K562 (cell line): Measurements from ENCODE around the gene SLX4IP. TPM values are rescaled to one million over a fixed set of nuclear protein-coding genes. Genes with fewer than 3 reads are reported as not detected.

Experiments
- ATAC-seq: fragments of 200-7000 bp; cut with Tn5 transposase; 3 replicates; pipeline ENCODE4 v1.9.1; 2020; ENCODE audit warnings: moderate library complexity
- BruUV-seq: library from RNA; stranded (reverse); fragments of 400-500 nt; replicated peaks from 2 replicates; lab custom pipeline; 2021; lab: Mats Ljungman, UMichigan
- CTCF ChIA-PET: fragments of 300-600 bp; formaldehyde crosslinking; extraction: SDS; loops from one replicate; lab custom pipeline; 2021; ENCODE audit warnings: low intra/inter-chr PET ratio; lab: Yijun Ruan, JAX
- POLR2A ChIA-PET: fragments of 300-600, 350-650 bp; sonication (Branson Sonifier 250); formaldehyde crosslinking; extraction: SDS; loops from one replicate; lab custom pipeline; 2021; ENCODE audit warnings: antibody characterized with exemption, inconsistent platforms; lab: Yijun Ruan, JAX
- DNase-seq, 4 experiments: peaks; one replicate each; pipeline versions ENCODE4 v3.0.0 to v3.0.0-alpha.2; 2011 to 2018; ENCODE audit warnings: low spot score in 3 of 4, mixed read lengths in 3 of 4; ENCODE audit errors: extremely low read depth in 1 of 4
- FAIRE-seq: peaks from 2 replicates; lab custom pipeline; 2011; peaks lifted over from hg19 to GRCh38; lab: Jason Lieb, UNC
- H2AFZ ChIP-seq: 2 replicates; pipeline ENCODE4 v1.6.0; 2011; ENCODE audit warnings: low read depth, low read length, control low read depth, inconsistent platforms
- H3K27ac ChIP-seq: fragments of 200-600 bp; 3 replicates; pipeline ENCODE4 v1.8.0; 2011; ENCODE audit warnings: low read depth, mild to moderate bottlenecking, control low read depth, inconsistent platforms, low read length, moderate library complexity, mixed read lengths; ENCODE audit errors: extremely low read depth
- H3K27me3 ChIP-seq, 2 experiments: fragments of 300-600 bp in 1 of 2; 2 replicates in 1 of 2; 3 replicates in 1 of 2; pipeline versions ENCODE4 v1.6.0 to v1.8.0; 2011; ENCODE audit warnings: inconsistent platforms in 2 of 2, low read length in 2 of 2, mild to moderate bottlenecking in 1 of 2, mixed read lengths in 1 of 2, moderate library complexity in 1 of 2; ENCODE audit not compliant: control insufficient read depth in 2 of 2, insufficient read depth in 2 of 2
- H3K36me3 ChIP-seq: fragments of 300-600 bp; 3 replicates; pipeline ENCODE4 v1.8.0; 2011; ENCODE audit warnings: mild to moderate bottlenecking, low read length, inconsistent platforms; ENCODE audit not compliant: control insufficient read depth, insufficient read depth
- H3K4me1 ChIP-seq, 2 experiments: fragments of 200-600 bp in 1 of 2; replicated peaks in 1 of 2; 2 replicates in 1 of 2; 3 replicates in 1 of 2; pipeline versions ENCODE4 v1.5.1 to v1.8.0; 2011; ENCODE audit warnings: inconsistent platforms in 2 of 2, low read length in 2 of 2, mild to moderate bottlenecking in 1 of 2, mixed read lengths in 1 of 2, moderate library complexity in 1 of 2; ENCODE audit not compliant: control insufficient read depth in 2 of 2, insufficient read depth in 2 of 2
- H3K4me2 ChIP-seq: 2 replicates; pipeline ENCODE4 v1.6.1; 2011; ENCODE audit warnings: low read length, control low read depth, inconsistent platforms, mixed read lengths; ENCODE audit not compliant: insufficient read depth
- H3K4me3 ChIP-seq: fragments of 200-600 bp; sonication (generic), shearing (Covaris generic); 2 replicates; pipeline ENCODE4 v1.5.1; 2016; ENCODE audit warnings: control low read depth, inconsistent platforms
- H3K79me2 ChIP-seq: fragments of 200-600 bp; 3 replicates; pipeline ENCODE4 v1.8.0; 2011; ENCODE audit warnings: low read length, inconsistent platforms; ENCODE audit not compliant: control insufficient read depth, insufficient read depth
- H3K9ac ChIP-seq, 2 experiments: 2 replicates each; pipeline versions ENCODE4 v1.6.0 to v1.6.1; 2011; ENCODE audit warnings: low read depth in 2 of 2, low read length in 2 of 2, control low read depth in 1 of 2, inconsistent platforms in 1 of 2, mild to moderate bottlenecking in 1 of 2, mixed read lengths in 1 of 2; ENCODE audit not compliant: insufficient read depth in 1 of 2
- H3K9me1 ChIP-seq: one replicate; pipeline ENCODE4 v1.6.0; 2011; ENCODE audit warnings: inconsistent platforms, mild to moderate bottlenecking, low read length, moderate library complexity; ENCODE audit not compliant: control insufficient read depth, insufficient read depth
- H3K9me3 ChIP-seq: replicated peaks from 2 replicates; pipeline ENCODE4 v1.5.1; 2011; ENCODE audit warnings: low read depth, low read length, inconsistent platforms; ENCODE audit not compliant: control insufficient read depth, insufficient read depth
- H4K20me1 ChIP-seq: replicated peaks from 2 replicates; pipeline ENCODE4 v1.6.1; 2011; ENCODE audit warnings: low read length, inconsistent platforms, mixed read lengths; ENCODE audit not compliant: control insufficient read depth, insufficient read depth
- HOXB6 ChIP-seq: fragments of 250-450 bp; sonication (Bioruptor Pico); IDR thresholded peaks from 2 replicates; pipeline ENCODE4 v1.5.1; 2022; ENCODE audit warnings: mild to moderate bottlenecking, borderline replicate concordance
- IRF9 ChIP-seq: fragments of 450-650 bp; IDR thresholded peaks from 2 replicates; pipeline ENCODE4 v1.6.1; 2016; ENCODE audit warnings: missing biosample characterization, missing genetic modification characterization
- MAFF ChIP-seq: IDR thresholded peaks from 2 replicates; pipeline ENCODE4 v1.6.1; 2012; ENCODE audit warnings: low read length, improper control_type of control experiment
- NCOA1 ChIP-seq: fragments of 450-650 bp; IDR thresholded peaks from 2 replicates; pipeline ENCODE4 v1.6.1; 2016; ENCODE audit warnings: low read depth
- NR4A1 ChIP-seq, 2 experiments: fragments of 250-450 bp in 1 of 2; fragments of 450-650 bp in 1 of 2; sonication (Bioruptor Pico) in 1 of 2; IDR thresholded peaks; 2 replicates each; pipeline versions ENCODE4 v1.4.0 to v1.6.1; 2016 to 2020; ENCODE audit warnings: mild to moderate bottlenecking in 2 of 2, missing compliant biosample characterization in 1 of 2, missing genetic modification characterization in 1 of 2, moderate library complexity in 1 of 2
- RBM17 ChIP-seq: fragments of 200-400 bp; formaldehyde crosslinking; IDR thresholded peaks from 2 replicates; pipeline ENCODE4 v1.6.1; 2017; ENCODE audit warnings: low read depth, mild to moderate bottlenecking, low read length, borderline replicate concordance
- RFX5 ChIP-seq: IDR thresholded peaks from 2 replicates; pipeline ENCODE4 v1.6.1; 2011; ENCODE audit warnings: low read depth, mild to moderate bottlenecking, improper control_type of control experiment, low read length
- SAFB ChIP-seq: fragments of 200-400 bp; formaldehyde crosslinking; IDR thresholded peaks from 2 replicates; pipeline ENCODE4 v1.6.1; 2017; ENCODE audit warnings: low read depth, low read length, borderline replicate concordance
- SREBF1 ChIP-seq: fragments of 150-350 bp; IDR thresholded peaks from 2 replicates; pipeline ENCODE4 v1.6.1; 2014; ENCODE audit warnings: antibody characterized with exemption, low read depth, low read length, borderline replicate concordance
- SRF ChIP-seq, 2 experiments: fragments of 250-450, 450-650 bp in 1 of 2; sonication (Bioruptor Pico) in 1 of 2; sonication (generic) in 1 of 2; formaldehyde crosslinking; IDR thresholded peaks; 2 replicates each; pipeline versions ENCODE4 v1.5.0 to v1.5.1; 2020 to 2022; ENCODE audit warnings: mild to moderate bottlenecking in 1 of 2, missing genetic modification reagents in 1 of 2
- TCF15 ChIP-seq: fragments of 250-450 bp; sonication (Bioruptor Pico); IDR thresholded peaks from 2 replicates; pipeline ENCODE4 v1.8.0; 2022; ENCODE audit warnings: moderate library complexity, mild to moderate bottlenecking, inconsistent platforms
- ZFP1 ChIP-seq: fragments of 450-650 bp; formaldehyde crosslinking; IDR thresholded peaks from 2 replicates; pipeline ENCODE4 v1.4.0; 2020; ENCODE audit warnings: mild to moderate bottlenecking, mixed read lengths
- ZFPM2 ChIP-seq: fragments of 250-450 bp; sonication (Bioruptor Pico); IDR thresholded peaks from 2 replicates; pipeline ENCODE4 v1.5.1; 2022; ENCODE audit warnings: mild to moderate bottlenecking
- ZNF609 ChIP-seq: sonication (generic); formaldehyde crosslinking; IDR thresholded peaks from 2 replicates; pipeline ENCODE4 v1.8.1; 2023; ENCODE audit warnings: missing genetic modification reagents, mild to moderate bottlenecking, borderline replicate concordance
- ZNF76 ChIP-seq: fragments of 250-450 bp; sonication (Bioruptor Pico); IDR thresholded peaks from 2 replicates; pipeline ENCODE4 v1.4.0; 2020; ENCODE audit warnings: mild to moderate bottlenecking, moderate library complexity, borderline replicate concordance
- WGBS: fragments of 100-300 bp; shearing (Covaris generic); methylation state at CpG from one replicate; pipeline ENCODE4 v1.1.6; 2016; ENCODE audit warnings: low coverage, mixed read lengths; ENCODE audit not compliant: insufficient coverage; ENCODE audit errors: missing lambda C conversion rate; 5-methylcytosine and 5-hydroxymethylcytosine counted together
- in situ Hi-C: fragments of 300-500 bp; cut with MboI; formaldehyde crosslinking; loops from 4 replicates; pipeline ENCODE4 v1.15.0; 2018; ENCODE audit warnings: inconsistent platforms, mixed read lengths
- intact Hi-C: fragments of 100-400 bp; cut with micrococcal nuclease; formaldehyde crosslinking; loops from 2 replicates; pipeline ENCODE4 v1.14.2; 2022
- polyA plus RNA-seq, 8 experiments: library from polyadenylated mRNA; depleted of rRNA in 4 of 8; stranded (reverse) in 5 of 8; unstranded in 3 of 8; fragments of >200 nt; fragmentation: Nextera tagmentation in 2 of 8; fragmentation: Illumina TruSeq in 1 of 8; extraction: Ambion mirVana in 2 of 8; extraction: Trizol in 1 of 8; gene quantifications; 2 replicates each; pipeline versions ENCODE4 v1.2.1 to v1.2.3, GENCODE V29; 2011 to 2014; ENCODE audit warnings: inconsistent platforms in 1 of 8, missing spikeins in 1 of 8
- total RNA-seq, 7 experiments: library from RNA; depleted of rRNA in 6 of 7; stranded (reverse); fragments of >200 nt in 6 of 7; fragmentation: Illumina TruSeq in 2 of 7; extraction: Trizol in 2 of 7; gene quantifications; 2 replicates each; pipeline versions ENCODE4 v1.2.1 to v1.2.3, GENCODE V29; 2011 to 2021; ENCODE audit warnings: low replicate concordance in 1 of 7

SLX4IP gene
- total and polyA plus RNA-seq, 9 of the 15 experiments (the other 6 are each of a cell fraction or from before 2014, with no cell fraction given): 1.5 to 5.9 (median 3.5) TPM

- Histone ChIP-seq H3K4me2 (no peak overlapping the region), H3K36me3 (peaks cover 22% of the 10 kb centered on the region; the same call in 2 of the 3 replicates), H3K9me3 (no peaks in the 10 kb centered on the region), H3K27me3 (no peaks in the 10 kb centered on the region), H2AFZ (no peak overlapping the region), H3K4me3 (no peak overlapping the region), H3K9me1 (no peaks in the 10 kb centered on the region), H4K20me1 (no peaks in the 10 kb centered on the region), H3K27ac (no peak overlapping the region), H3K79me2 (peaks cover 91% of the 10 kb centered on the region), H3K9ac (no peak overlapping the region), H3K4me1 (peaks cover 8 to 14% of the 10 kb centered on the region in 2 experiments; a peak in 4 of 5 replicates)
- CTCF ChIA-PET: no interaction called here
- ATAC-seq: no peak
- WGBS: 85% methylated on average over 5 of the region's 5 CpGs
- BruUV-seq: no TSS peak
- intact Hi-C loops (loop anchor here (5.0 kb wide), 2 partner anchors 112 to 812 kb away; no protein-coding TSS in a partner anchor), in situ Hi-C loops (no loop called here)
- FAIRE-seq: no peak
- POLR2A ChIA-PET: no interaction called here
- DNase-seq: no peak
- no peak for TF ChIP-seq SRF (CRISPR knock-in tag; IDR thresholded peaks at IDR 0.05)
- TF ChIP-seq ZFPM2 (CRISPR knock-in tag): no peak
- TF ChIP-seq HOXB6 (CRISPR knock-in tag): no peak
- no peak for TF ChIP-seq SAFB
- no peak for TF ChIP-seq RBM17
- TF ChIP-seq RFX5: no peak
- TF ChIP-seq ZNF76 (CRISPR knock-in tag): no peak
- TF ChIP-seq SREBF1: no peak
- no peak for TF ChIP-seq MAFF
- TF ChIP-seq NR4A1 (CRISPR knock-in tag; IDR thresholded peaks at IDR 0.05): no peak
- TF ChIP-seq NR4A1 (tag; IDR thresholded peaks at IDR 0.05): no peak
- no peak for TF ChIP-seq ZNF609 (CRISPR knock-in tag)
- no peak for TF ChIP-seq TCF15 (CRISPR knock-in tag)
- TF ChIP-seq NCOA1: no peak
- no peak for TF ChIP-seq ZFP1
- no peak for TF ChIP-seq IRF9 (tag)
Observed at GRCh38 chr20:10429443-10429981, 5.6 kb upstream of the SLX4IP start.
